Adipose tissue (tissue), 3 donors: ENCODE results near the gene IFITM5. TPM values are rescaled to one million over a fixed set of nuclear protein-coding genes. Genes with fewer than 3 reads are reported as not detected.

Experiments used
- H3K27ac ChIP-seq: one replicate; pipeline ENCODE4 v1.5.1; 2013; ENCODE audit warnings: low read depth, low read length
- WGBS, 3 donors: extraction: QIAGEN DNeasy Blood & Tissue Kit; methylation state at CpG; one replicate each; pipeline ENCODE4 v1.1.7; 2013; 5-methylcytosine and 5-hydroxymethylcytosine counted together
- polyA plus RNA-seq, 3 donors: library from polyadenylated mRNA; stranded (reverse); fragments of 200-250 nt; gene quantifications; one replicate each; pipeline ENCODE4 v1.2.3, GENCODE V29; 2013
- donor health status: healthy with polysubstance abuse.
- donor health status: Bipolar disorder and iron deficiency.
- donor health status: healthy.

Gene IFITM5
- polyA plus RNA-seq, 3 donors: 0.35 TPM; not detected in 2

GRCh38 chr11:255816-256215, 43.5 kb downstream of the IFITM5 start:
- WGBS, 3 donors: 88 to 100% (median 96%) methylated on average over 2 of the region's 2 CpGs
- no peak overlapping the region for H3K27ac ChIP-seq

GRCh38 chr11:255176-255575, 44.1 kb downstream of the IFITM5 start:
- H3K27ac ChIP-seq: no peak overlapping the region
- 47 to 50% (median 49%) methylated on average over 3 of the region's 3 CpGs for WGBS, 3 donors

- 90 to 91% (median 91%) methylated on average over 5 of the region's 5 CpGs for WGBS, 3 donors
Measured at GRCh38 chr11:253886-254270, 45.4 kb downstream of the IFITM5 start.

GRCh38 chr11:253160-253885, 46.0 kb downstream of the IFITM5 start:
- 69 to 79% (median 78%) methylated on average over 13 of the region's 13 CpGs for WGBS, 3 donors
- no peak overlapping the region for H3K27ac ChIP-seq

More at GRCh38 chr11:253886-254270, 45.4 kb downstream of the IFITM5 start:
- no peak overlapping the region for H3K27ac ChIP-seq

GRCh38 chr11:252666-253065, 46.7 kb downstream of the IFITM5 start:
- H3K27ac ChIP-seq: no peak overlapping the region
- 87 to 90% (median 88%) methylated on average over 8 of the region's 8 CpGs for WGBS, 3 donors

GRCh38 chr11:251550-251949, 47.8 kb downstream of the IFITM5 start:
- 71 to 85% (median 82%) methylated on average over 10 of the region's 10 CpGs for WGBS, 3 donors
- no peak overlapping the region for H3K27ac ChIP-seq

GRCh38 chr11:250740-251299, 48.5 kb downstream of the IFITM5 start:
- WGBS, 3 donors: 77 to 86% (median 82%) methylated on average over 10 of the region's 10 CpGs
- no peak overlapping the region for H3K27ac ChIP-seq

- H3K27ac ChIP-seq: no peak overlapping the region
- 87 to 93% (median 88%) methylated on average over 5 of the region's 5 CpGs for WGBS, 3 donors
Measured at GRCh38 chr11:250274-250673, 49.1 kb downstream of the IFITM5 start.

- WGBS, 3 donors: 75 to 80% (median 79%) methylated on average over 8 of the region's 8 CpGs
- no peak overlapping the region for H3K27ac ChIP-seq
Measured at GRCh38 chr11:249062-249461, 50.3 kb downstream of the IFITM5 start.

Other genes with a start within 250 kb of the IFITM5 start
- gene SCGB1C1, start 106.4 kb downstream of the IFITM5 start, polyA plus RNA-seq: under 1 TPM in 1 of 3 donors, not detected in 2; 0.40 TPM
- gene BET1L, start 92.1 kb downstream of the IFITM5 start, polyA plus RNA-seq: 10 to 100 TPM; 28.1 to 49.1 (median 29.9) TPM
- gene RIC8A, start 91.8 kb downstream of the IFITM5 start, polyA plus RNA-seq: 10 to 100 TPM; 37.9 to 55.3 (median 48.1) TPM
- 10 to 100 TPM; 15.8 to 18.8 (median 17.7) TPM for gene SIRT3, start 63.2 kb downstream of the IFITM5 start, polyA plus RNA-seq
- gene PSMD13, start 62.5 kb downstream of the IFITM5 start, polyA plus RNA-seq: 100 to 1,000 TPM in 1 of 3 donors, 10 to 100 TPM in 2; 65.7 to 121 (median 98.5) TPM
- under 1 TPM; 0.22 to 0.54 (median 0.43) TPM for gene NLRP6, start 21.1 kb downstream of the IFITM5 start, polyA plus RNA-seq
- gene PGGHG, start 10.4 kb downstream of the IFITM5 start, polyA plus RNA-seq: 100 to 1,000 TPM in 1 of 3 donors, 10 to 100 TPM in 2; 28.8 to 335 (median 51.2) TPM
- gene IFITM2, start 8.3 kb upstream of the IFITM5 start, polyA plus RNA-seq: 1,000 to 10,000 TPM in 2 of 3 donors, 100 to 1,000 TPM in 1; 208 to 1,862 (median 1,191) TPM
- gene IFITM1, start 14.5 kb upstream of the IFITM5 start, polyA plus RNA-seq: 100 to 1,000 TPM in 2 of 3 donors, 10 to 100 TPM in 1; 84.7 to 356 (median 325) TPM
- gene IFITM3, start 21.3 kb upstream of the IFITM5 start, polyA plus RNA-seq: 1,000 to 10,000 TPM in 2 of 3 donors, 100 to 1,000 TPM in 1; 569 to 2,459 (median 1,570) TPM
- gene B4GALNT4, start 70.0 kb upstream of the IFITM5 start, polyA plus RNA-seq: 1 to 10 TPM in 2 of 3 donors, under 1 TPM in 1; 0.99 to 3.8 (median 1.6) TPM
- gene PKP3, start 94.7 kb upstream of the IFITM5 start, polyA plus RNA-seq: 10 to 100 TPM in 1 of 3 donors, 1 to 10 TPM in 2; 1.0 to 15.4 (median 3.4) TPM
- 10 to 100 TPM; 39.4 to 99.3 (median 49.2) TPM for gene SIGIRR, start 115.5 kb upstream of the IFITM5 start, polyA plus RNA-seq
- gene ANO9, start 142.5 kb upstream of the IFITM5 start, polyA plus RNA-seq: 10 to 100 TPM in 1 of 3 donors, 1 to 10 TPM in 1, under 1 TPM in 1; 0.45 to 14.3 (median 2.7) TPM
- gene PTDSS2, start 150.8 kb upstream of the IFITM5 start, polyA plus RNA-seq: 10 to 100 TPM; 18.1 to 23.4 (median 22.0) TPM
- gene RNH1, start 207.7 kb upstream of the IFITM5 start, polyA plus RNA-seq: 100 to 1,000 TPM in 2 of 3 donors, 10 to 100 TPM in 1; 93.4 to 217 (median 208) TPM
- gene HRAS, start 236.1 kb upstream of the IFITM5 start, polyA plus RNA-seq: 10 to 100 TPM; 34.1 to 76.3 (median 58.1) TPM
- 1 to 10 TPM in 2 of 3 donors, under 1 TPM in 1; 0.86 to 1.5 (median 1.4) TPM for gene LRRC56, start 238.0 kb upstream of the IFITM5 start, polyA plus RNA-seq